Measurements from ENCODE around the gene SPSB1.

SPSB1 gene

GRCh38 chr1:9319789-9320519, 27.3 kb downstream of the SPSB1 start:
- TF ChIP-seq RARB (CRISPR knock-in tag; IDR thresholded peaks at IDR 0.05) (no peak), ZFP3 (CRISPR knock-in tag; IDR thresholded peaks at IDR 0.05) (no peak), BACH2 (CRISPR knock-in tag; IDR thresholded peaks at IDR 0.05; ENCODE audit: borderline replicate concordance) (no peak), TCF4 (CRISPR knock-in tag; IDR thresholded peaks at IDR 0.05; ENCODE audit: borderline replicate concordance) (no peak), OSR1 (CRISPR knock-in tag; IDR thresholded peaks at IDR 0.05) (no peak), GLIS3 (CRISPR knock-in tag; IDR thresholded peaks at IDR 0.05) (no peak), ZFP30 (CRISPR knock-in tag; IDR thresholded peaks at IDR 0.05) (no peak), CREB5 (CRISPR knock-in tag; IDR thresholded peaks at IDR 0.05; ENCODE audit: low read depth) (no peak), PPARA (CRISPR knock-in tag; IDR thresholded peaks at IDR 0.05; ENCODE audit: borderline replicate concordance) (no peak), ESRRG (CRISPR knock-in tag; IDR thresholded peaks at IDR 0.05) (no peak), CSDC2 (CRISPR knock-in tag; IDR thresholded peaks at IDR 0.05) (no peak), TSHZ2 (CRISPR knock-in tag; IDR thresholded peaks at IDR 0.05) (no peak), ARNTL (CRISPR knock-in tag; IDR thresholded peaks at IDR 0.05; ENCODE audit: borderline replicate concordance, low read depth) (no peak), SNAI2 (CRISPR knock-in tag; IDR thresholded peaks at IDR 0.05) (no peak), ZC3H10 (CRISPR knock-in tag; IDR thresholded peaks at IDR 0.05) (no peak)
- no peak for ATAC-seq

- no peak for ATAC-seq
- no peak for TF ChIP-seq CSDC2 (CRISPR knock-in tag; IDR thresholded peaks at IDR 0.05)
- TF ChIP-seq ZFP30 (CRISPR knock-in tag; IDR thresholded peaks at IDR 0.05), result no peak
- no peak for TF ChIP-seq TSHZ2 (CRISPR knock-in tag; IDR thresholded peaks at IDR 0.05)
- TF ChIP-seq SNAI2 (CRISPR knock-in tag; IDR thresholded peaks at IDR 0.05), result no peak
- no peak for TF ChIP-seq ZFP3 (CRISPR knock-in tag; IDR thresholded peaks at IDR 0.05)
- no peak for TF ChIP-seq PATZ1 (CRISPR knock-in tag; IDR thresholded peaks at IDR 0.05; ENCODE audit: borderline replicate concordance)
- no peak for TF ChIP-seq ISL1 (CRISPR knock-in tag; IDR thresholded peaks at IDR 0.05)
- TF ChIP-seq PPARA (CRISPR knock-in tag; IDR thresholded peaks at IDR 0.05; ENCODE audit: borderline replicate concordance), result no peak
- TF ChIP-seq RARB (CRISPR knock-in tag; IDR thresholded peaks at IDR 0.05), result no peak
- no peak for TF ChIP-seq OSR1 (CRISPR knock-in tag; IDR thresholded peaks at IDR 0.05)
- no peak for TF ChIP-seq POU6F1 (CRISPR knock-in tag; IDR thresholded peaks at IDR 0.05; ENCODE audit: borderline replicate concordance, low read depth)
- TF ChIP-seq ZC3H10 (CRISPR knock-in tag; IDR thresholded peaks at IDR 0.05), result no peak
- TF ChIP-seq ZNF8 (CRISPR knock-in tag; IDR thresholded peaks at IDR 0.05), result no peak
- TF ChIP-seq CREB5 (CRISPR knock-in tag; IDR thresholded peaks at IDR 0.05; ENCODE audit: low read depth), result no peak
- TF ChIP-seq TOX (CRISPR knock-in tag; IDR thresholded peaks at IDR 0.05; ENCODE audit: borderline replicate concordance), result no peak
- no peak for TF ChIP-seq ARNTL (CRISPR knock-in tag; IDR thresholded peaks at IDR 0.05; ENCODE audit: borderline replicate concordance, low read depth)
- no peak for TF ChIP-seq GLIS3 (CRISPR knock-in tag; IDR thresholded peaks at IDR 0.05)
- no peak for TF ChIP-seq BACH2 (CRISPR knock-in tag; IDR thresholded peaks at IDR 0.05; ENCODE audit: borderline replicate concordance)
- TF ChIP-seq ESRRG (CRISPR knock-in tag; IDR thresholded peaks at IDR 0.05), result no peak
- TF ChIP-seq CSRNP3 (CRISPR knock-in tag; IDR thresholded peaks at IDR 0.05), result no peak
These were observed 28.1 kb downstream of the SPSB1 start for GRCh38 chr1:9320520-9321479.
